A673 (cell line): ENCODE measurements around the gene GRID2. TPM values are rescaled to one million over a fixed set of nuclear protein-coding genes. Genes with fewer than 3 reads are reported as not detected.

Experiments used
- BruUV-seq: library from RNA; stranded (reverse); fragments of 400-500 nt; replicated peaks from 2 replicates; lab custom pipeline; 2021; lab: Mats Ljungman, UMichigan
- CTCF ChIA-PET: fragments of 300-600 bp; sonication (Branson Sonifier 250); formaldehyde crosslinking; loops from one replicate; lab custom pipeline; 2022; ENCODE audit warnings: antibody characterized with exemption; lab: Charles Lee
- POLR2A ChIA-PET: fragments of 300-600 bp; sonication (Branson Sonifier 250); formaldehyde crosslinking; loops from one replicate; lab custom pipeline; 2022; ENCODE audit warnings: antibody characterized with exemption; ENCODE audit not compliant: low non-redundant PET; lab: Charles Lee
- DNase-seq: peaks from one replicate; pipeline ENCODE4 v3.0.0-alpha.2; 2015; ENCODE audit warnings: low spot score
- H3K27ac ChIP-seq: fragments of 200-600 bp; sonication (generic); 2 replicates; pipeline ENCODE4 v1.5.1; 2016; ENCODE audit warnings: mixed run types, low read depth, mild to moderate bottlenecking, mixed read lengths, antibody characterized with exemption, low read length; ENCODE audit not compliant: poor library complexity, severe bottlenecking
- H3K27me3 ChIP-seq: fragments of 200-600 bp; sonication (generic); replicated peaks from 2 replicates; pipeline ENCODE4 v1.6.1; 2017; ENCODE audit warnings: mixed run types, low read depth, mild to moderate bottlenecking, mixed read lengths, antibody characterized with exemption, low read length; ENCODE audit not compliant: insufficient read depth, poor library complexity
- H3K36me3 ChIP-seq: fragments of 200-600 bp; sonication (generic); 2 replicates; pipeline ENCODE4 v1.6.1; 2016; ENCODE audit warnings: mixed run types, mild to moderate bottlenecking, mixed read lengths, antibody characterized with exemption, low read length; ENCODE audit not compliant: insufficient read depth, poor library complexity, severe bottlenecking
- H3K4me1 ChIP-seq: fragments of 200-600 bp; sonication (generic); 2 replicates; pipeline ENCODE4 v1.6.1; 2017; ENCODE audit warnings: mixed run types, mild to moderate bottlenecking, mixed read lengths, antibody characterized with exemption, low read length; ENCODE audit not compliant: insufficient read depth, poor library complexity, severe bottlenecking
- H3K4me3 ChIP-seq: fragments of 200-600 bp; sonication (generic); 2 replicates; pipeline ENCODE4 v1.5.1; 2016; ENCODE audit warnings: low read depth, mixed run types, mild to moderate bottlenecking, mixed read lengths, low read length; ENCODE audit not compliant: poor library complexity, severe bottlenecking
- H3K9me3 ChIP-seq: fragments of 200-600 bp; sonication (generic); 2 replicates; pipeline ENCODE4 v1.6.1; 2016; ENCODE audit warnings: mixed run types, low read depth, mild to moderate bottlenecking, mixed read lengths, antibody characterized with exemption, low read length; ENCODE audit not compliant: poor library complexity, severe bottlenecking
- CTCF ChIP-seq: fragments of 300-800, 200-600 bp; sonication (generic); conservative IDR thresholded peaks from 2 replicates; pipeline ENCODE4 v1.5.1; 2017; ENCODE audit warnings: low read depth, mild to moderate bottlenecking, antibody characterized with exemption, low read length, moderate library complexity, mixed read lengths
- EZH2 ChIP-seq: fragments of 200-600 bp; sonication (generic); IDR thresholded peaks from 2 replicates; pipeline ENCODE4 v1.6.1; 2017; ENCODE audit warnings: borderline replicate concordance, low read depth, mild to moderate bottlenecking, mixed read lengths, antibody characterized with exemption, low read length; ENCODE audit not compliant: poor library complexity, severe bottlenecking
- intact Hi-C: fragments of 100-400 bp; cut with micrococcal nuclease; formaldehyde crosslinking; loops from one replicate; pipeline ENCODE4 v1.10.0; 2022; ENCODE audit not compliant: unreplicated experiment
- total RNA-seq: library from RNA; stranded (reverse); gene quantifications from 2 replicates; pipeline ENCODE4 v1.2.3, GENCODE V29; 2021

Gene GRID2
- total RNA-seq, 1 experiment from 2014 or later: not detected

GRCh38 chr4:93730760-93731159 lies 1427.0 kb downstream of the GRID2 start:
- H3K9me3 ChIP-seq: no peaks in the 10 kb centered on the region
- no peak overlapping the region for H3K4me3 ChIP-seq
- H3K27me3 ChIP-seq: no peaks in the 10 kb centered on the region
- no TSS peak for BruUV-seq
- H3K27ac ChIP-seq: no peak overlapping the region
- DNase-seq: no peak
- CTCF ChIA-PET: no interaction called here
- no peaks in the 10 kb centered on the region for H3K4me1 ChIP-seq
- intact Hi-C loops: no loop called here
- POLR2A ChIA-PET: no interaction called here
- no peaks in the 10 kb centered on the region for H3K36me3 ChIP-seq
- TF ChIP-seq EZH2: no peak
- TF ChIP-seq CTCF: no peak

DNA sequence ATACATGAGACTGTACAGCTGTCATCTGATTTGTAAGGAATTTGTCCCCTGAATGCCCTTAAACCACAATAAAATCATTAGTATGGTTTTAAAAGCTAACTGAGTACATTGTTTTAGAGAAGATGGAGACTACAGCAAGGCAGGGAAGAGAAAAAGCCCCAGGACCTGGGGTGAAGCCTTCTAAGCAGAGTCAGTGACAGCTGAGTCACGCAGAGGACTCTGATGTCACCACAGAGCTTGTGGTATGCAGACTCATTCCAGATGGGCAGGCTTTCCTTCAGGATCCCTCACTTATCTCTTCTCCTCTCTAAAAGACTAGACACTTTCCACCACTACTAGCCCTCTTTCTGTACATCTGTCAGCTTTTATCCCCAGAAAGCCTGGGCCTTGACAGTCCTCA lies 1427.7 kb downstream of the GRID2 start:
- no peak for TF ChIP-seq CTCF
- no peak for TF ChIP-seq EZH2
- Histone ChIP-seq H3K4me1 (no peaks in the 10 kb centered on the region), H3K4me3 (no peak overlapping the region), H3K36me3 (no peaks in the 10 kb centered on the region), H3K9me3 (no peaks in the 10 kb centered on the region), H3K27ac (no peak overlapping the region), H3K27me3 (no peaks in the 10 kb centered on the region)
- ChIA-PET POLR2A (no interaction called here), CTCF (no interaction called here)
- intact Hi-C loops: no loop called here
- BruUV-seq: no TSS peak
- no peak for DNase-seq

DNA sequence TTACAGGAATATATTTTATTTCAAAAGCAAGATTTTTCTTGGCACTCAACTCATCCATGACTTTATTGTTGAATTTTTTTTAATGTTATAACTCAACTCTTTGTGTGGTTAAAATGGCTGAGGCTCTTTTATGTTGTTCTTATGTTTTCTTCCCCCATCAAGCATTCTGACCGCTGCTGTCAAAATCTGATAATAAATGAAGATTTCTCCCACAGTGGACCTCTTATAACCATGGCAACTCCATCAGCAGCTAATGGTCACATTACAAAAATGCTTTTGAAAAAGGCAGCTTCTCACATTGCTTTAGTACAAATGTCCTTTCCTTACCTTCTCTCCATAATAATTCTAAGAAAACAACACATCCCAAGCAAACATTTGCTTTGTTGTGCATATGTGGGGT lies 1428.7 kb downstream of the GRID2 start:
- Histone ChIP-seq H3K4me3 (no peak overlapping the region), H3K9me3 (no peaks in the 10 kb centered on the region), H3K36me3 (no peaks in the 10 kb centered on the region), H3K27ac (no peak overlapping the region), H3K4me1 (no peaks in the 10 kb centered on the region), H3K27me3 (no peaks in the 10 kb centered on the region)
- no peak for DNase-seq
- intact Hi-C loops: no loop called here
- CTCF ChIA-PET: no interaction called here
- BruUV-seq: no TSS peak
- TF ChIP-seq CTCF (no peak), EZH2 (no peak)
- POLR2A ChIA-PET: no interaction called here
